HepG2 (cell line): ENCODE results near the gene FSTL1.

ENCODE experiments used
- CENPX ChIP-seq: sonication (generic); formaldehyde crosslinking; IDR thresholded peaks from 2 replicates; pipeline ENCODE4 v1.9.0; 2021; ENCODE audit warnings: mild to moderate bottlenecking, missing genetic modification reagents, moderate library complexity
- CTCF ChIP-seq: sonication (generic); formaldehyde crosslinking; IDR thresholded peaks from 2 replicates; pipeline ENCODE4 v1.5.0; 2020; ENCODE audit warnings: mild to moderate bottlenecking, missing genetic modification reagents, moderate library complexity
- GABPA ChIP-seq, 2 experiments: IDR thresholded peaks; 2 replicates each; pipeline ENCODE4 v1.6.1; 2011 to 2016; ENCODE audit warnings: low read depth in 2 of 2, low read length in 1 of 2, missing biosample characterization in 1 of 2, missing genetic modification characterization in 1 of 2
- NCOA1 ChIP-seq: sonication (generic); formaldehyde crosslinking; IDR thresholded peaks from 2 replicates; pipeline ENCODE4 v1.9.0; 2021; ENCODE audit warnings: missing genetic modification reagents
- PHB2 ChIP-seq: fragments of 450-650 bp; IDR thresholded peaks from 2 replicates; pipeline ENCODE4 v1.6.1; 2018; ENCODE audit not compliant: partially characterized antibody
- RAD21 ChIP-seq: fragments of 450-650 bp; formaldehyde crosslinking; IDR thresholded peaks from 2 replicates; pipeline ENCODE4 v1.5.0; 2020; ENCODE audit warnings: mild to moderate bottlenecking
- TCF12 ChIP-seq, 2 experiments: fragments of 450-650 bp in 1 of 2; sonication (generic) in 1 of 2; formaldehyde crosslinking in 1 of 2; IDR thresholded peaks; 2 replicates each; pipeline versions ENCODE4 v1.6.1 to v1.8.0; 2017 to 2022; ENCODE audit warnings: antibody characterized with exemption in 1 of 2, mild to moderate bottlenecking in 1 of 2, missing genetic modification reagents in 1 of 2, moderate library complexity in 1 of 2
- TCF7L2 ChIP-seq: IDR thresholded peaks from 2 replicates; pipeline ENCODE4 v1.6.1; 2011; ENCODE audit warnings: mild to moderate bottlenecking, low read depth, low read length, moderate library complexity
- ZNF138 ChIP-seq: sonication (generic); formaldehyde crosslinking; IDR thresholded peaks from 2 replicates; pipeline ENCODE4 v1.5.0; 2020; ENCODE audit warnings: mild to moderate bottlenecking, low read depth, missing genetic modification reagents
- ZNF207 ChIP-seq: fragments of 450-650 bp; IDR thresholded peaks from 2 replicates; pipeline ENCODE4 v1.6.1; 2016; ENCODE audit warnings: antibody characterized with exemption, borderline replicate concordance
- ZNF703 ChIP-seq: sonication (generic); formaldehyde crosslinking; IDR thresholded peaks from 2 replicates; pipeline ENCODE4 v1.5.1; 2020; ENCODE audit warnings: missing genetic modification reagents, mild to moderate bottlenecking, moderate library complexity, borderline replicate concordance
- TF ChIP-seq, protein P1 (sequence below), 2 experiments: sonication (generic) in 1 of 2; formaldehyde crosslinking in 1 of 2; IDR thresholded peaks; 2 replicates each; pipeline versions ENCODE4 v1.5.1 to v1.6.1; 2011 to 2020; ENCODE audit warnings: borderline replicate concordance in 1 of 2, low read depth in 1 of 2, low read length in 1 of 2, mild to moderate bottlenecking in 1 of 2, missing genetic modification reagents in 1 of 2, moderate library complexity in 1 of 2

DNA sequence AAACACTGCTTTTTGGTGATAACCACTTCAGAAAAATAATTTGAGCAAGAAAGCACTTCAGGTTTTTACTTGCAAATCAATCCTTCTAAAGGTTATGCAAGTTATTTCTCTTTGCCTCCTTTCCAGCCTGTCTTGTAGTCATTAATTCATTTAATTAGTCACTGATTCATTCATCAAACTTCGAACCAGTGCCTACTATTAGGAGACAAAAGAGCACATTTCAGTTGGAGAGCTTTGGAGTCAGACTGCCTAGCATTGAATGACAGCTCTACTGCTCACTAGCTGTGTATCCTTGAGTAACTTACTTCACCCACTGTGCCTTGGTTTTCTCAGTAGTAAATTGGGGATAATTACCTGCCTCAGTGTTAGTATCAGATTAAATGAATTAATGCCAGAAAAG is 86.7 kb downstream of the FSTL1 start:
- TF ChIP-seq RAD21 (no peak), CENPX (CRISPR knock-in tag) (no peak), ZNF703 (CRISPR knock-in tag) (no peak), CTCF (CRISPR knock-in tag) (no peak), TCF12 (IDR thresholded peaks at IDR 0.05) (no peak), TCF12 (CRISPR knock-in tag; IDR thresholded peaks at IDR 0.05) (no peak), TCF7L2 (no peak), ZNF207 (no peak), ZNF138 (CRISPR knock-in tag) (no peak), NCOA1 (CRISPR knock-in tag) (no peak), GABPA (IDR thresholded peaks at IDR 0.05; ENCODE audit: low read depth, low read length) (no peak), GABPA (CRISPR knock-in tag; IDR thresholded peaks at IDR 0.05; ENCODE audit: low read depth) (no peak), PHB2 (no peak)
- TF ChIP-seq, protein P1, sequence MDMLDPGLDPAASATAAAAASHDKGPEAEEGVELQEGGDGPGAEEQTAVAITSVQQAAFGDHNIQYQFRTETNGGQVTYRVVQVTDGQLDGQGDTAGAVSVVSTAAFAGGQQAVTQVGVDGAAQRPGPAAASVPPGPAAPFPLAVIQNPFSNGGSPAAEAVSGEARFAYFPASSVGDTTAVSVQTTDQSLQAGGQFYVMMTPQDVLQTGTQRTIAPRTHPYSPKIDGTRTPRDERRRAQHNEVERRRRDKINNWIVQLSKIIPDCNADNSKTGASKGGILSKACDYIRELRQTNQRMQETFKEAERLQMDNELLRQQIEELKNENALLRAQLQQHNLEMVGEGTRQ (IDR thresholded peaks at IDR 0.05; ENCODE audit: low read depth, low read length): no peak
- TF ChIP-seq, protein P1 (CRISPR knock-in tag; IDR thresholded peaks at IDR 0.05; ENCODE audit: borderline replicate concordance): no peak
